HepG2 (cell line): ENCODE measurements around the gene LRRC37A. TPM values are rescaled to one million over a fixed set of nuclear protein-coding genes. Genes with fewer than 3 reads are reported as not detected.
A peak's percentile ranks its signal among the peaks of the same experiment; 100 is the strongest.

Source experiments
- ATAC-seq: fragments of 200-7000 bp; cut with Tn5 transposase; 3 replicates; pipeline ENCODE4 v1.9.1; 2020; ENCODE audit warnings: mild to moderate bottlenecking, moderate library complexity
- BruUV-seq: library from RNA; stranded (reverse); fragments of 400-500 nt; replicated peaks from 2 replicates; lab custom pipeline; 2021; lab: Mats Ljungman, UMichigan
- CTCF ChIA-PET: fragments of 300-600 bp; formaldehyde crosslinking; extraction: SDS; loops from one replicate; lab custom pipeline; 2021; ENCODE audit warnings: low total read pairs, inconsistent platforms, low intra/inter-chr PET ratio; lab: Yijun Ruan, JAX
- POLR2A ChIA-PET: fragments of 350-600 bp; sonication (Branson Sonifier 250); formaldehyde crosslinking; loops from one replicate; lab custom pipeline; 2020; ENCODE audit warnings: antibody characterized with exemption, inconsistent platforms; lab: Yijun Ruan, JAX
- DNase-seq: peaks from one replicate; pipeline ENCODE4 v3.0.0-alpha.2; 2015; ENCODE audit warnings: low spot score
- FAIRE-seq: peaks from 3 replicates; lab custom pipeline; 2011; peaks lifted over from hg19 to GRCh38; lab: Jason Lieb, UNC
- H2AFZ ChIP-seq: one replicate; pipeline ENCODE4 v1.6.1; 2011; ENCODE audit warnings: low read length, inconsistent platforms
- H3K27ac ChIP-seq: fragments of 300-600 bp; 3 replicates; pipeline ENCODE4 v1.8.0; 2011; ENCODE audit warnings: mixed run types, mild to moderate bottlenecking, mixed read lengths, low read length, inconsistent platforms; ENCODE audit not compliant: insufficient read depth; ENCODE audit errors: extremely low read length
- H3K27me3 ChIP-seq, 2 experiments: fragments of 200-600 bp in 1 of 2; 2 replicates in 1 of 2; 3 replicates in 1 of 2; pipeline versions ENCODE4 v1.6.0 to v1.8.0; 2011; ENCODE audit warnings: low read length in 2 of 2, mild to moderate bottlenecking in 2 of 2, moderate library complexity in 2 of 2, inconsistent platforms in 1 of 2; ENCODE audit not compliant: insufficient read depth in 2 of 2, control insufficient read depth in 1 of 2
- H3K36me3 ChIP-seq, 2 experiments: fragments of 200-600 bp in 1 of 2; replicated peaks in 1 of 2; 2 replicates in 1 of 2; 3 replicates in 1 of 2; pipeline versions ENCODE4 v1.5.1 to v1.8.0; 2011; ENCODE audit warnings: low read length in 2 of 2, inconsistent platforms in 1 of 2; ENCODE audit not compliant: insufficient read depth in 2 of 2, control insufficient read depth in 1 of 2
- H3K4me1 ChIP-seq: 2 replicates; pipeline ENCODE4 v1.5.1; 2012; ENCODE audit warnings: low read length, inconsistent platforms; ENCODE audit not compliant: insufficient read depth
- H3K4me2 ChIP-seq: 2 replicates; pipeline ENCODE4 v1.6.0; 2011; ENCODE audit warnings: low read depth, low read length, inconsistent platforms
- H3K4me3 ChIP-seq, 3 experiments: fragments of 200-600 bp in 1 of 3; sonication (generic), shearing (Covaris generic) in 1 of 3; replicated peaks in 1 of 3; 2 replicates each; pipeline ENCODE4 v1.5.1; 2011 to 2016; ENCODE audit warnings: low read length in 3 of 3, inconsistent platforms in 2 of 3, low read depth in 2 of 3, mild to moderate bottlenecking in 2 of 3, control low read depth in 1 of 3, mixed read lengths in 1 of 3; ENCODE audit not compliant: insufficient read depth in 1 of 3
- H3K79me2 ChIP-seq: one replicate; pipeline ENCODE4 v1.6.1; 2011; ENCODE audit warnings: low read length, inconsistent platforms; ENCODE audit not compliant: insufficient read depth
- H3K9ac ChIP-seq: 2 replicates; pipeline ENCODE4 v1.6.0; 2011; ENCODE audit warnings: mild to moderate bottlenecking, low read depth, low read length, inconsistent platforms; ENCODE audit not compliant: insufficient read depth
- H3K9me3 ChIP-seq: 2 replicates; pipeline ENCODE4 v1.5.1; 2012; ENCODE audit warnings: mild to moderate bottlenecking, low read length
- H4K20me1 ChIP-seq: 2 replicates; pipeline ENCODE4 v1.6.0; 2011; ENCODE audit warnings: inconsistent platforms, mild to moderate bottlenecking, low read length, moderate library complexity; ENCODE audit not compliant: insufficient read depth
- BCL6 ChIP-seq: IDR thresholded peaks from 2 replicates; pipeline ENCODE4 v1.6.1; 2016; ENCODE audit warnings: missing genetic modification reagents, missing compliant biosample characterization
- FOXA1 ChIP-seq, 2 experiments: fragments of 450-650 bp in 1 of 2; sonication (generic) in 1 of 2; formaldehyde crosslinking in 1 of 2; IDR thresholded peaks; 2 replicates each; pipeline versions ENCODE4 v1.4.0 to v1.6.1; 2016 to 2020; ENCODE audit warnings: missing genetic modification reagents in 1 of 2
- KLF9 ChIP-seq: IDR thresholded peaks from 2 replicates; pipeline ENCODE4 v1.6.1; 2016; ENCODE audit warnings: low read depth
- RFX1 ChIP-seq: fragments of 450-650 bp; IDR thresholded peaks from 2 replicates; pipeline ENCODE4 v1.6.1; 2017
- RNF219 ChIP-seq: sonication (generic); formaldehyde crosslinking; IDR thresholded peaks from 2 replicates; pipeline ENCODE4 v1.5.0; 2020; ENCODE audit warnings: mild to moderate bottlenecking, missing genetic modification reagents
- SOX13 ChIP-seq, 3 experiments: fragments of 450-650 bp in 1 of 3; sonication (generic) in 1 of 3; formaldehyde crosslinking in 1 of 3; IDR thresholded peaks in 2 of 3; conservative IDR thresholded peaks in 1 of 3; 2 replicates each; pipeline versions ENCODE4 v1.5.0 to v1.6.1; 2016 to 2020; ENCODE audit warnings: antibody characterized with exemption in 1 of 3, mild to moderate bottlenecking in 1 of 3, missing compliant biosample characterization in 1 of 3, missing genetic modification reagents in 1 of 3, moderate library complexity in 1 of 3
- SOX5 ChIP-seq: IDR thresholded peaks from 2 replicates; pipeline ENCODE4 v1.6.1; 2016; ENCODE audit warnings: borderline replicate concordance
- WGBS: methylation state at CpG from one replicate; pipeline ENCODE4 v1.1.6; 2017; ENCODE audit warnings: low lambda C conversion rate; 5-methylcytosine and 5-hydroxymethylcytosine counted together
- in situ Hi-C: cut with HindIII; loops from 2 replicates; pipeline ENCODE4 v1.10.0; 2017; ENCODE audit warnings: low pct_unique_long_range_greater_than_20kb; ENCODE audit not compliant: extremely low pct_ligation_motif_present
- intact Hi-C: fragments of 100-400 bp; cut with micrococcal nuclease; formaldehyde crosslinking; loops from one replicate; pipeline ENCODE4 v1.10.0; 2022; ENCODE audit not compliant: unreplicated experiment
- polyA plus RNA-seq, 8 experiments: library from polyadenylated mRNA; depleted of rRNA in 3 of 8; stranded (reverse) in 7 of 8; unstranded in 1 of 8; fragments of >200 nt; fragmentation: Illumina TruSeq in 4 of 8; extraction: Trizol in 4 of 8; gene quantifications; 2 replicates each; pipeline versions ENCODE4 v1.2.1 to v1.2.3, GENCODE V29; 2011 to 2016; ENCODE audit warnings: low read depth in 4 of 8, missing spikeins in 1 of 8, mixed read lengths in 1 of 8; ENCODE audit not compliant: insufficient read depth in 1 of 8
- total RNA-seq, 5 experiments: library from RNA; depleted of rRNA; stranded (reverse); fragments of >200 nt; fragmentation: Illumina TruSeq; extraction: Trizol; gene quantifications; 2 replicates each; pipeline ENCODE4 v1.2.3, GENCODE V29; 2016; ENCODE audit warnings: low read depth in 1 of 5

Gene LRRC37A
- total and polyA plus RNA-seq, 2 of the 13 experiments (the other 11 are each of a cell fraction or from before 2014, with no cell fraction given), result 0.97 to 1.3 TPM

- Histone ChIP-seq H3K4me2 (no peak overlapping the region), H3K36me3 (no peaks in the 10 kb centered on the region), H3K9ac (no peak overlapping the region), H3K4me3 (no peak overlapping the region), H3K9me3 (no peaks in the 10 kb centered on the region), H3K79me2 (no peaks in the 10 kb centered on the region), H2AFZ (no peak overlapping the region), H3K27ac (no peak overlapping the region), H3K4me1 (peaks cover 26% of the 10 kb centered on the region), H3K27me3 (no peaks in the 10 kb centered on the region), H4K20me1 (no peaks in the 10 kb centered on the region)
- intact Hi-C loops, result no loop called here
- no peak for DNase-seq
- TF ChIP-seq RFX1 (no peak), KLF9 (no peak), SOX13 (IDR thresholded peaks at IDR 0.05) (no peak), SOX13 (CRISPR knock-in tag; conservative IDR thresholded peaks at IDR 0.05 in 1 of 2, IDR thresholded peaks at IDR 0.05 in 1 of 2) (0 out of 4 replicates have a peak, but pooled peaks of 1 of the 2 experiments have one; percentile 3)
- in situ Hi-C loops, result loop anchor here (25.0 kb wide), 1 partner anchor 686 kb away; no protein-coding TSS in a partner anchor
- no TSS peak for BruUV-seq
- POLR2A ChIA-PET, result no interaction called here
- no peak for ATAC-seq
- no peak for FAIRE-seq
- CTCF ChIA-PET, result no interaction called here
- WGBS, result 56% methylated on average over 6 of the region's 6 CpGs
Measured at GRCh38 chr17:46273541-46274236, 21.2 kb upstream of the LRRC37A start.

GRCh38 chr17:46274238-46274637 is 20.7 kb upstream of the LRRC37A start:
- Histone ChIP-seq H3K4me3 (no peak overlapping the region), H3K9me3 (no peaks in the 10 kb centered on the region), H3K36me3 (no peaks in the 10 kb centered on the region), H3K4me1 (peaks cover 29% of the 10 kb centered on the region), H3K79me2 (no peaks in the 10 kb centered on the region), H3K27ac (no peak overlapping the region), H3K4me2 (no peak overlapping the region), H3K27me3 (no peaks in the 10 kb centered on the region), H3K9ac (no peak overlapping the region), H4K20me1 (no peaks in the 10 kb centered on the region), H2AFZ (no peak overlapping the region)
- in situ Hi-C loops, result loop anchor here (25.0 kb wide), 1 partner anchor 687 kb away; no protein-coding TSS in a partner anchor
- no peak for TF ChIP-seq FOXA1 (IDR thresholded peaks at IDR 0.05)
- TF ChIP-seq FOXA1 (CRISPR knock-in tag; IDR thresholded peaks at IDR 0.05), result peak; percentile 13; the same call in 1 of the 2 replicates
- TF ChIP-seq RNF219 (CRISPR knock-in tag), result no peak
- 0 out of 2 replicates have a peak, but pooled peaks have one; percentile 13 for TF ChIP-seq SOX5
- TF ChIP-seq SOX13 (IDR thresholded peaks at IDR 0.05), result no peak
- TF ChIP-seq SOX13 (CRISPR knock-in tag; conservative IDR thresholded peaks at IDR 0.05 in 1 of 2, IDR thresholded peaks at IDR 0.05 in 1 of 2), result peak in 1 of 2 experiments; percentile 37; a peak in 1 of 4 replicates
- TF ChIP-seq BCL6 (CRISPR knock-in tag), result peak; percentile 60; the same call in 1 of the 2 replicates
- intact Hi-C loops, result no loop called here
- 22% methylated on average over 3 of the region's 3 CpGs for WGBS
- FAIRE-seq (no peak), DNase-seq (peak; percentile 50), ATAC-seq (no peak)
- CTCF ChIA-PET, result no interaction called here
- POLR2A ChIA-PET, result no interaction called here
- BruUV-seq, result no TSS peak
